SHP77 treated with DMSO at 0.1 percent for 48 hours (cell line): ENCODE results near the gene ZNF446.
"Not testable (repeated sequence)": the region's sequence is repeated elsewhere in the genome, so short reads cannot be mapped to it uniquely, and the experiment has no call there.

Source experiments
- DNase-seq: peaks from one replicate; lab custom pipeline; 2025; lab: John Stamatoyannopoulos, UW

Gene ZNF446

DNA sequence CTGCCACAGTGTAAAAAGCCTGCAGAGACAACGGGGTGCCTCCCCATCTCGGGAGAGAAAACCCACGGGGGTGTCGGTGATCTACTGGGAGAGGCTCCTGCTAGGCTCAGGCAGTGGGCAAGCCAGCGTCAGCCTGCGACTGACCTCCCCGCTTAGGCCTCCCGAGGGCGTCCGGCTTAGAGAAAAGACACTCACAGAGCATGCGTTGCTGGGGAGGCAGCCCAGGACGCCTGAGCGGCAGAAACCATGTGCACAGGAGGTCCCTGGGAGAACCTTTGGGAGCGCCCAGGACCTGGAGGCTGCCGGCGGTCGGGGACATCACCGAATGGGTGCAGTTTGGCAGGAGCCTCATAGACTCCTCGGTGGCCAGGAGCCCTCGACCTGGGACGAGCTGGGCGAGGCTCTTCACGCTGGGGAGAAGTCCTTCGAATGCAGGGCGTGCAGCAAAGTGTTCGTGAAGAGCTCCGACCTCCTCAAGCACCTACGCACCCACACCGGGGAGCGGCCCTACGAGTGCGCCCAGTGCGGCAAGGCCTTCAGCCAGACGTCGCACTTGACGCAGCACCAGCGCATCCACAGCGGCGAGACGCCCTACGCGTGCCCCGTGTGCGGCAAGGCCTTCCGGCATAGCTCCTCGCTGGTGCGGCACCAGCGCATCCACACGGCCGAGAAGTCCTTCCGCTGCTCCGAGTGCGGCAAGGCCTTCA, 5.2 kb upstream of the ZNF446 start:
- not testable (repeated sequence) for DNase-seq

DNA sequence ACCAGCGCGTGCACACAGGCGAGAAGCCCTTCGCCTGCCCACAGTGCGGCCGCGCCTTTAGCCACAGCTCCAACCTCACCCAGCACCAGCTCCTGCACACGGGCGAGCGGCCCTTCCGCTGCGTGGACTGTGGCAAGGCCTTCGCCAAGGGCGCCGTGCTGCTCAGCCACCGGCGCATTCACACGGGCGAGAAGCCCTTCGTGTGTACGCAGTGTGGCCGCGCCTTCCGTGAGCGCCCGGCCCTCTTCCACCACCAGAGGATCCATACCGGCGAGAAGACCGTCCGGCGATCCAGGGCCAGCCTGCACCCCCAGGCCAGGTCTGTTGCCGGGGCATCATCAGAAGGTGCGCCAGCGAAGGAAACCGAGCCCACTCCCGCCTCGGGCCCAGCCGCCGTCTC, 4.4 kb upstream of the ZNF446 start:
- no peak for DNase-seq

DNA sequence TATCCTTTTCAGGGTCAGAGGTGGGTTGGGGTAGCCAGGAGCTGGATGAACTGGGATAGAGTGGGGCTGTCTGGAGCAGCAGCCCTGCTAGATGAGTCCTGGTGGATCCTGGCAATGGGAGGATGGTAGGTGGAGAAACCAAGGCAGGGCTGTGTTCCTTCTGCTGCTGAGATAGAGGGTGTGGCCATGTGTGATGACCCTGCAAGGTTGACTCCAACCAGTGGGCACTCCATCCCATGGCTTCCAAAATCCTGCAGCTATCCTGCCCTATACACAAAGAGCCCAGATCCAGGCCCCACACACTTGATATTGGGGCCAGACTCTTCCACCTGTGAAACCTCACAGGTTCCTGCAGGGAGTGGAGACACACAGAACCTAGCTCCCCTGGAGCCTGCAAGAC, 2.4 kb upstream of the ZNF446 start:
- DNase-seq = no peak

DNA sequence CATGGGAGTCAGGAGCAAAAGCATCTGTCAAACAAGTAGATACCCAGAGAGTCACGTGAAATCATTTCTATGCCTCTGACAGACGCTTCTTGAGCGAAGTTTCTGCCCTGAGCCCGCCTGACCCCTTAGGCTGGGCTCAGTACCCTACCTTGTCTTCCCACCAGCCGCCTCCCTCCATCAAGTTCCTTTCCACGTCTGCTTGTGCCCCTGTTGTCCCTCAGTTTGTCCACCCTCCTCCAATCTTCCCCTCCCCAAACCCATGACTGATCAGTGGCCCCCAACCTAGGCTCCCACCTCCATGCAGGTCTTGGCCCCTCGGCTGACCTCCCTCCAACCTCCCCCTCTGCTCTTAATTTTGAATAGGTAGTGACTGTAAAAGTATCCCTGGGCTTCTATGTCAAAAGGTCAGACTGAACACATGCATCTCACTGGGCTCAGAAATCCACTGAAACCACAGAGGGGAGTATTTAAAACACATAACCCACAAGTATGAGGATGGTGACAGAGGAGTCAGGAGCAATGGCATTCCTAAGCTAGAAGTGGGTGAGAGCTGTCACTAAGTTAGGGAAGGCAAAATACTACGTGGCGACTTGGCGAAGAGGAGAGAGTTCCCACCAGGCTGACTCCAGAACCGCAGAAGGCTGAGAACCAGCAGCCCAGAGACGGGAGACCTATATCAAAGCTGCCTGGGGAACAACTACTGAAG, 1.7 kb upstream of the ZNF446 start:
- DNase-seq = no peak

DNA sequence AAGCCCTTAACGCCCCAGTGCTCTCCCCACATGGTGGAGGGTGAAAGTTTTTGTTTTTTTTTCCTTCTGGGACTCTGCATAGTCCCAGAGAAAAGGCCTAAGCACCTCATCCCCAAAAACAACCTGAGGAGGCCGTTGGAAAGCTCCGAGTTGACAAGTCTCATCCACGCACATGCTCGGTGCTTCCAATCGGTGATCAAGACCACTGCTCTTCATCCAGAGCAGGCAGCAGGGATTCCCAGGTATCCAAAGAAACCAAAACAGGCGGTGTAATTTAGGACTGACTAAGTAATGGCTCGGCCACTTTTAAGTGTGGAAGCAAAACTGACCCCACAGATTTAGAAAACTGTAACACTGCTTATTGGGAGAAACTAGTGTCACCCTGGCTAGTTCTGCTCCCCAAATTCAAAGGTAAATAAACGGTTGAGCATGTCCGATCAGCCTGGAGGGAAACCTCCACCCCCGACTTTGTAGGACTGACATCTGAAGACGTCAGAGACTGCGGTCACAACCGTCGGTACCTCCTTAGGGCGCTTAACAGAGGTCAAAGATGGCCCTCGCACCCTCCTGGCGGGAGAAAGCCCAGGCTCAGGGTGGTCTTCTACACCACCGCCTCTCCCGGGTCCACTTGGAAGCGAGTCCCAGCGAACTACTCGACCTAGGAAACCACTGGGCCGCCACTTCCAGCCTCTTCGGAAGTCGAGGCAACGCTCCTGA, 997 bp upstream of the ZNF446 start:
- no peak for DNase-seq

DNA sequence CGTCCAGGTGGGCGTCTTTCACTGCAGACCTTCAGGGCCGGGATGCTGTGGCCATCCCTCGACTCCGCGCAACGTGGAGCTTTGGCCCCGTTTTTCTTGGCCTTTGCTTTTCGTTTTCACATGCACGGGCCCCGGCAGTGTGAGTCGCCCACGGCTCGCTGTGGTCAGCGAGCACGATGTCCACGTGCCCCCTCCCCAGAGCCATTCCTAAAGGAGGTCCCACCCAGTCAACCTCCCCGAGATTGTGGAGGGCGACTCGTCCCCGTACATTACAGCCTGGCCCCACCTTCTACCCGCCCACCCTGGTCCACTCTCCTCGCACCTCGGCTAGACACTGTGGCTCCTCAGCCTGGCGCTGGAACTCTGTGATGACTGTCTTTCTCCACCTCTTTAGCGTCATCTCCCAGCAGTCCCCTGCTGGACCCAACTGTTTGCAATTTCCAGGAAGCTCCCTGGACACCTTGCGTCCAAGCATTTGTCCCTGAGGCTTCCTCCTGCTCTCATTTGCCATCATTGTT, 405 bp downstream of the ZNF446 start:
- no peak for DNase-seq

DNA sequence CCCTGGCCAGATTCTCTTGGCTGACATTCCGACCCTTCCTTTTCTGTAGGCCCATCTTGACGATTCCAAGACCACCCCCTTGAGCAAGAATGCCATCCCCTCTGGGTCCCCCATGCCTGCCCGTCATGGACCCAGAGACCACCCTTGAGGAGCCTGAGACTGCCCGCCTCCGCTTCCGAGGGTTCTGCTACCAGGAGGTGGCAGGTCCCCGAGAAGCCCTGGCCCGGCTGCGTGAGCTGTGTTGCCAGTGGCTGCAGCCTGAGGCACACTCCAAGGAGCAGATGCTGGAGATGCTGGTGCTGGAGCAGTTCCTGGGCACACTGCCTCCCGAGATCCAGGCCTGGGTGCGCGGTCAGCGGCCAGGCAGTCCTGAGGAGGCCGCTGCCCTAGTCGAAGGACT, 978 bp downstream of the ZNF446 start:
- no peak for DNase-seq

DNA sequence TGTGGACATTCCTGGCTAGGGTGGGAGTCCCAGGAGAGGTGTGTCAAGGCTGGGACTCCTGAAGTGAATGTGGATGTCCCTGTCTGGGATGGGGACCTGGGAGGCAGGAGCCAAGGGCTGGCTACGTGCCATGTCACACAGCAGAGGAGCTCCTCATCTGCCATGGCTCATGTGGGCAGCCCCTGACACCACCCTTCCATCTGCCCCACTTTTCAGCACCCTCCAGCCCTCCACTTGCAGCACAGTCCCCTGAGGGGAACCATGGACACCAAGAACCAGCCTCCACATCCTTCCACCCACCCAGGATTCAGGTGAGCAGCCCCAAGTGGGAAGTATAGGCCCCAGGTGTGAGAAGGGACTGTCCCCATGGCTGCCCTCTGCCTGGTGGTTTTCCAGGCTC, 1.7 kb downstream of the ZNF446 start:
- DNase-seq = no peak

DNA sequence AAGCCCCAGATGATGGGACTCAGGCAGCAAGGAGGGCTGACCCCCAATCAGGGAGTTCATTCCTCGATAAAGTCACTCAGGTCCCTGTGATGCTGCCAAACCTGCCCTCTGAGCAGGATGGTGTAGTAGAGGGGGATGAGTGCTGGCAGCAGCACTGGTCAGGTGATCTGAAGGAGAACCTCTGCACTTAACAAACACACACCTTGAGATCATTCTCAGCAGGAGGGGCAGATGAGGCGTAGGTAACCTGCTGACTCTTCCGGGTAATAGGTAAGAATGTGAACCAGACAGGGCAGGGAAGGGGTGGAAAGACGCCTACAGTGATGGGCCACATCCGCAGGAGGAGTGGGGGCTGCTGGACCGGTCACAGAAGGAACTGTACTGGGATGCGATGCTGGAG, 3.2 kb downstream of the ZNF446 start:
- no peak for DNase-seq

DNA sequence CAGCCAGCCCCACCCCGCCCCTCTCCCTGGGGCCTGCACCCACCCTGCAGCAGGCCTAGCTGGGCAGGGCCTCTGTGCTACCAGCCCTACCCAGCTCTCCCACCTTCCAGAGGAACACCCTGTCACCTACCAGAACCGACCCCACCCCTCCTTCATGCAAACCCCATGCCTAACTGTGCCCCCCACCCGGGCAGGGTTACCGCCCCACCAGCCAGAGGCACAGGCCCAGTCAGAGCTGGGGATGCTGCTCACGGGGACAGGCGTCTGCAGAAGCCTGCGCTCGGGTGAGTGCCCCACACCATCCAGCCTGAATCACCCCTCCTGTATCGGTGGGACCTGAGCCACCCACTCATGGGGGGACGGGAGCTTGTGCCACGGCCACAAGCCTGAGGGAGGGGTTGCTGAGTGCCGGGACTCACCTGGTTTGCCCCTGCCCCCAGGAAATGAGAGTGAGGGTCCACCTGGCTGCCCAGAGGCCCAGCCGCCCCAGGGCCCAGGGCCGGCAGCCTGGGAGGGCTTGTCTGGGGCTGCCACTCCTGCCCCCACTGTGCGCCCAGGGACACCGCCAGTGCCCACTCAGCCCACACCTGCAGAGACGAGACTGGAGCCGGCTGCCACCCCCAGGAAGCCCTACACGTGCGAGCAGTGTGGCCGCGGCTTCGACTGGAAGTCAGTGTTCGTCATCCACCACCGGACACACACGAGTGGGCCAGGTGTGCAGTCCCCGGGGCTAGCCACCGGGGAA, 3.8 kb downstream of the ZNF446 start:
- DNase-seq = no peak

DNA sequence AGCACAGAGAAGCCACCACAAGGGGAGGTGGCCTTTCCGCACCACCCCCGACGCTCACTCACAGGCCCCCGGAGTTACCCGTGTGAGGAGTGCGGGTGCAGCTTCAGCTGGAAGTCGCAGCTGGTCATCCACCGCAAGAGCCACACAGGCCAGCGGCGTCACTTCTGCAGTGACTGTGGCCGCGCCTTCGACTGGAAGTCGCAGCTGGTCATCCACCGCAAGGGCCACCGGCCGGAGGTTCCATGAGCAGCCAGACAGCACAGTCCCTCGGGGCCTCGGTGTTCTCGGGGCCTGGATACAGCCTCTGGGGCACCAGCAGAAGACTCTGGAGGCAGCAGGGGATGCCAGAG, 4.3 kb downstream of the ZNF446 start:
- no peak for DNase-seq

DNA sequence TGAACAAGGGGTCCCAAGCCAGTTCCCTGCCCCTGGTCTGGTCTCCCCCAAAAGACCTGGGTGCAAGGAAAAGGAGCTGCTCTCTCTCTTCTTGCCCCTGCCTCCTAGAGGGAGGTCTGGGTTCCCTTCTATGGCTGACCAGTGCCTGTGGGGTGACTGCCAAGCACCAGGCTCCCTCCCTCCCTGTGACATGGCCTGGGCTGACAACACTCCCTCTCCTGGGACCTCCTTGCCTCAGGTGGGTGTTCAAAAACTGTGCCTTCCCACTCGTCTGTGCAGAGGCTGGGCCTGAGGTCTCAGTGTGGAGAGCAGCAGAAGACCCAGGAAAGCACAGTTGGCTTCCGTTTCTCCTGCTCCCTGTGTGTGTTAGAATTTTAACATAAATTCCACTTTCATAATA, 4.7 kb downstream of the ZNF446 start:
- no peak for DNase-seq

DNA sequence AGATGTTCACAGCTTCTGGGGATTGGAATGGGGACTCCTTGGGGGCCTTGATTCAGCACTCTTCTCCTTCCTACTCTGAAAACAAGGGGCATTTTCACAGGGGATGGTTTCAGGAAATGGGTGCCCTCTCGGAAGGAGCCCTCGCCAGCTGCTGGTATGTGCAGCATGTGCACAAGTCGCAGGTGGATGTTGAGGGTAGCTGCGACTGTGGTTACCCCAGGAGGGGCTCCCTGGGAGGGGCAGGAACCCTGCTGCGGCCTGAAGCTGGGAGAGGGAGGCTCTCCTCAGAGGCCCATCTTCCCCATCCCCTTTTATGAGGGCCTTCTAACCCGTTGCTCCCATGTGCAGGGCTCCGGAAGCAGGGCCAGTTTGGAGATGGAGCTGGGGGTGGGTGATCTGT, 6.2 kb downstream of the ZNF446 start:
- no peak for DNase-seq

DNA sequence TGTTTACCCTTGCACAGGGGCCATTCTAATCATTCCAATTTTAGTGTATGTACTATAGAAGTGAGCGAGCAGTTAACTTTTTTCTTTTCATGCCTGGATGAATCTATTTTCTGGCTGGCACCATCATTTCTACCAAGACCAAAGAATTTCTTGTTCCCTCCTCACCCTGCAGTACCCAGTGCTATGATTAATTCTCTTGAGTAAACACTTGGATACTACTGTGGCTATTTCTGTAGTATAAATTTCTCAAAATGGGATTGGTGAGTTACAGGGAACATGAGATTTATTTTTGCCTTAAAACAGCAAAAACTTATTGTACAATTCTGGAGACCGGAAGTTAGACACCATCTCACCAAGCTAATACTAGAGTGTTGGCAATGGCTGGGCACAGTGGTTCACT, 7.6 kb downstream of the ZNF446 start:
- DNase-seq = no peak

DNA sequence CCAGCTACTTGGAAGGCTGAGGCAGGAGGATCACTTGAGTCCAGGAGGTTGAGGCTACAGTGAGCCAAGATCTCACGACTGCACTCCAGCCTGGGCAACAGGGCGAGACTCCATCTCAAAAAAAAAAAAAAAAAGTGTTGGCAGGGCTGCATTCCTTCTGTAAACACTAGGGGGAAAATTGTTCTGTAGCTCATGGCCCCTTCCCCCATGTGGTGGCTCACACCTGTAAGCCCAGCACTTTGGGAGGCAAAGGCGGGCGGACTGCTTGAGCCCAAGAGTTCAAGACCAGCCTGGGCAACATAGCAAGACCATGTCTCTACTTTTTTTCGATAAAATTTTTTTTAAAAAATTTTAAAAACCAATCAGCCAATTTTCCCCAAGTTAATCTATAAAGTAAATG, 8.2 kb downstream of the ZNF446 start:
- DNase-seq = not testable (repeated sequence)

DNA sequence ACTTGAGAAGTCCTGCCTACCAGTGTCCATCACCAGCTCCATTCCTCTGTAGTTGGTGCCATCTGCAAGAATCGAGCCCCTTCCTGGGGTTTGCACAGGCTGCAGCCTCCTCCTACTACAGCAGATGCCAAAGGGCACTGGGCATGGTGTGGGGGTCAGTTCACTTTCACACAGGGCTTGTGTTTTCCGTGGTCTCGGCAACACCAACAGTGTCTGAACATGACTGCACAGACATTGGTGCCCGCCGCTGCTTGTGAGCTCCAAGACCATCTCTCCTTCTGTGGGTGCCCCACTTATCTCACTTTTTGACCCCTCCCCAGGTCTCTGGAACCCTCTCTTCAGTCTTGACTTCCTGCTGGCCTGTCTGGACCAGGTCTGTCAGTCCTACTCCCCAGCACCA, 15.2 kb downstream of the ZNF446 start:
- DNase-seq = no peak

DNA sequence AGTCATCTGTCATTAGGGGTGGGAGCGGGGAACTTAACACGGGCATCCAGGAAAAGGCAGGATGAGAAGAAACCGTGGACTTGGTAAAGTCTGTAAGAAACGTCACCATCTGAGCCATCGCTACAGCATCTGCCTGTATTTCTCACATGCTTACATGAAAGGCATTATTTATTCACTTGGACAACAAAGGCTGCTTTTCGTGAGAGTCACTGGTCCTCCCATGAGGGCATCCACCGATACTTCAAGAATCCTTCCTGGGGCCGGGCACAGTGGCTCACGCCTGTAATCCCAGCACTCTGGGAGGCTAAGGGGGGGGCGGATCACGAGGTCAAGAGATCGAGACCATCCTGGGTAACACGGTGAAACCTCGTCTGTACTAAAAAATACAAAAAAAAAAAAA, 16.1 kb downstream of the ZNF446 start:
- no peak for DNase-seq

DNA sequence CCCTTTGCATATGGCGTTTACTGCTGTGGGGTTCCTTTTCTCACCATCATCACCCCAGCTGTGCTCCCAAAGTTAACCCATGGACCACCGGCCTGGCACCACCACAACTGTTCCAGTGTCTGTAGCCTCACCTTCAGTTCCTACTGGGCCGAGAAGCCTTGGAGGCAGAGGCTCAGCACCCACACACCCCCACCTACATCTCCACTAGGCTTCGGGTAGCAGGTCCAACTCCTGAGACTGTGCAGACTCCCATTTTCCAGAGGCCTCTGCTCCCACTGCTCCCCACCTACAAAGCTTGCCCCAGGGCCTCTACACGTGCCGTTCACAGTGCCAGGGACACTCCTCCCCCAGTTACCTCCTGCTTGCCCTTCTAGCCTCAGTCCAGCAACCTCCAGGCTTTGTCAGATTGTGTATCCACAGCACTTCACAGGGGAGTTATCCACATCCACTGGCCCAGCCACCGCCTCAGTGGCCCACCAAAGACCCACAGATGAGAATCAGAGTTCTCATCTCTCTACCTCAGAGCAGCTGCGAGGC, 21.6 kb downstream of the ZNF446 start:
- no peak for DNase-seq

DNA sequence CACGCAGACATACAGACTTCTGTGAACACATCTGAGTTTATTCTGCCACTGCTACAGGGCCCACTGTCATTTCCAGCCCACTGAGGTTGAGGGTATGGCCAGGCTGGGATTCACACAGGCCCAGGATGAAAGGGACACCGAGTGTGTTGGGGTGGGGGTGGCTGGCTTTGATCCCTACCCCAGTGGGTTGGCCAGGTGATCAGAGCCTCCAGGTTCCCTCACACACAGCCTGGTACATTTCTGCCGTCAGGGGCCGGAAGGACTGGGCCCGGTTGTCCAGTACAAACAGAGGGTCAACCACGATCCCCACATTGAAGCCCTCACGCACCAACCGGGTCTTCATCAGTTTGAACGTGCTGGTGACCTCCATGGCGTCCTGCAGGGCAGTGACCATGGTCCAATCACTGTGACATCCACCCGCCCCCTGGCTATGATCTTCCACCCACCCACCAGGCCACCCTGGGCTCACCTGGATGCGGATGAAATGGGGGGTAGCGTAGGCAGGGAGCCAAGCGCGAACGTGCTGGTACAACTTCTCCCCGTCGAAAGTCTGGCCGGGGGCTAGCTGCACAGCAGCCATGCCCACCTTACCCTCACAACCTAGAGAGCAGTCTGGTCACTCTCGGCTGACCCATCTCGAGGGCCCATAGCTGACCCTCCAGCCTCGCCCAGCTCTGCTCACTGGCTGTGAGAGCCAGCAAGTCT, 22.3 kb downstream of the ZNF446 start:
- no peak for DNase-seq

DNA sequence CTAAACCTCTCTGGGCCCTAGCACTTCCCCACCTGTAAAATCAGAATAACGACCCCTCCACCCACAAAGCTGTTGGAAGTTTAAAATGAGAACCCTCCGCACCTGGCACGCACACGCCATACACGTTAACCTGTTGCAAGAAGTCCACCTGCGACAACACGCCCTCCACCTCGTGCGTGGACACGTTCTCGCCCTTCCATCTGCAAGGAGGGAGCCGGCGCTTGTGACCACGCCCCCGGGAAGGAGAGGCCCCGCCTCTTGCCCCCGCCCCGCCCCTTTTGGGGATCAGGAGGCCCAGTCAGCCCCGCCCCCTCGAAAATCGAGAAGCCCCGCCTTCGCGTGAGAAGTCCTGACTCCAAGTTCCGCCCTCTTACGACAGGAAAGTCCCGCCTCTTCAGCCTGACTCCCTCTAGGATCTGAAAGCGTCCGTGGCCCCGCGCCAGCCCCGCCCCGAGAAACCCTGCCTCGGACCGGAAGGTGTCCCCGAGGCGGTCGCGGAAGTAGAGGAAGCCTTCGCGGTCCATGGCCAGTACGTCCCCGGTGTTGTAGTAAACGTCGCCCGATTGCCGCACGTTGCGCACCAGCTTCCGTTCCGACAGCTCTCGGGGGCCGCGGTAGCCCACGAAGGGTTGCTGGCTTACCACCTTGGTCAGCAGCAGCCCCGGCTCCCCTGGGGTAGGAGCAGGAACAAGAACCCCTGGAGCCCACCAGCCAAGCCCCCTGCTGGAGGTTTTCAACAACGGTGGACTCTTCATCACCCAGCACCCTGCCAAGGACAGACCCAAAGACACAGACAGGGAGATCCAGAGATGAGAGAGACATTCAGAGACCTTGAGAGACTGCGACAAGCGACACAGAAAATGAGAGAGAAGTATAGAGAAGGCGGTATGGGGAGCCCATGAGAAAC, 23.1 kb downstream of the ZNF446 start:
- DNase-seq = peak; percentile 91
